ELR (cell line): ENCODE results near the gene S100A1.
A peak's percentile ranks its signal among the peaks of the same experiment; 100 is the strongest.
"Not testable (repeated sequence)": the region's sequence is repeated elsewhere in the genome, so short reads cannot be mapped to it uniquely, and the experiment has no call there.

Experiments
- DNase-seq: peaks from one replicate; pipeline ENCODE4 v3.0.0-alpha.2; 2015; ENCODE audit warnings: low read depth

The S100A1 gene

GRCh38 chr1:153631047-153632022 is 3.1 kb downstream of the S100A1 start:
- DNase-seq, result peak; percentile 22

- DNase-seq, result no peak
Measured at GRCh38 chr1:153633161-153633753, 5.0 kb downstream of the S100A1 start.

- peak; percentile 99 for DNase-seq
Measured at GRCh38 chr1:153633754-153634665, 5.8 kb downstream of the S100A1 start, which contains the start of gene CHTOP. CHTOP (plus strand) TSS chr1:153634066; CDS start chr1:153636589, 2,523 bp downstream.

GRCh38 chr1:153635872-153636271 is 7.6 kb downstream of the S100A1 start:
- no peak for DNase-seq

- no peak for DNase-seq
Measured at GRCh38 chr1:153636312-153636711, 8.1 kb downstream of the S100A1 start.

GRCh38 chr1:153638261-153638660 is 10.0 kb downstream of the S100A1 start:
- no peak for DNase-seq

- DNase-seq, result no peak
Measured at GRCh38 chr1:153639280-153639679, 11.0 kb downstream of the S100A1 start.

- not testable (repeated sequence) for DNase-seq
Measured at GRCh38 chr1:153640213-153640612, 12.0 kb downstream of the S100A1 start.

GRCh38 chr1:153640861-153641260 is 12.6 kb downstream of the S100A1 start:
- DNase-seq, result no peak

- DNase-seq, result no peak
Measured at GRCh38 chr1:153642161-153642560, 13.9 kb downstream of the S100A1 start.

GRCh38 chr1:153643100-153643499 is 14.9 kb downstream of the S100A1 start:
- DNase-seq, result no peak

- DNase-seq, result no peak
Measured at GRCh38 chr1:153643816-153644215, 15.6 kb downstream of the S100A1 start.

GRCh38 chr1:153646672-153647345 is 18.6 kb downstream of the S100A1 start:
- no peak for DNase-seq

GRCh38 chr1:153647346-153647714 is 19.1 kb downstream of the S100A1 start:
- no peak for DNase-seq

GRCh38 chr1:153648000-153648643 is 19.9 kb downstream of the S100A1 start:
- no peak for DNase-seq

- DNase-seq, result no peak
Measured at GRCh38 chr1:153649137-153649862, 21.1 kb downstream of the S100A1 start.

GRCh38 chr1:153649863-153650235 is 21.6 kb downstream of the S100A1 start:
- DNase-seq, result no peak

GRCh38 chr1:153651771-153652170 is 23.5 kb downstream of the S100A1 start:
- no peak for DNase-seq

GRCh38 chr1:153652805-153653500 is 24.7 kb downstream of the S100A1 start:
- peak; percentile 80 for DNase-seq

GRCh38 chr1:153655333-153655732 is 27.1 kb downstream of the S100A1 start:
- DNase-seq, result no peak
